Testis (tissue), 2 donors: ENCODE data around the gene SLC30A10.

ENCODE experiments used
- CTCF ChIP-seq, 3 experiments: fragments of 450-650 bp in 2 of 3; fragments of 200-600 bp in 1 of 3; sonication (generic) in 1 of 3; IDR thresholded peaks; one replicate each; pipeline ENCODE4 v1.5.1; 2016 to 2019; ENCODE audit warnings: antibody characterized with exemption in 3 of 3, mild to moderate bottlenecking in 2 of 3, moderate library complexity in 1 of 3
- POLR2A ChIP-seq: fragments of 450-650 bp; IDR thresholded peaks from one replicate; pipeline ENCODE4 v1.6.1; 2017; ENCODE audit warnings: antibody characterized with exemption, mild to moderate bottlenecking, moderate library complexity

DNA sequence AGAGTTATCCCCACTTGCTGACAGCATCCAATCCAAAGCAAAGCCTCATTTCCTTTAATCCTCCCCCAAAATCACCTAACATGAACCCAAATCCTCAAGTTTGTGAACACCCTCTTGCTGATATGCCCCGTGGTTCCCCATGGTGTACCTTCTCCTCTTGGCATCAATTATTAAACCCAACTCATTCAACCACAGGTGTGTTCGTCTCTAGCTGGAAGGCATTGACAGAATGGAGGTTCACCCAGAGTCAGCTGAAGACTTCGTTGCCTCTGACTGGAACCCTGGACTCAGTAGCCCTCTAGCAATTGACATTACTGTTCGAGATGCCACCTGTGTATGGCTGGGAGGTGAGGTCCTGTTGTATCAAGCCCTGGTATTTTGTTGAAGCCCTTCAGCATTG lies 22.8 kb downstream of the SLC30A10 start:
- TF ChIP-seq CTCF (IDR thresholded peaks at IDR 0.05): no peak
- no peak for TF ChIP-seq POLR2A
